A549 treated with CpdA at 1 μM for 4 hours (cell line): ENCODE measurements around the gene PDSS2. TPM values are rescaled to one million over a fixed set of nuclear protein-coding genes. Genes with fewer than 3 reads are reported as not detected.

Source experiments
- total RNA-seq: library from RNA; stranded (reverse); fragments of 200-300 nt; extraction: Qiagen RNA extraction; gene quantifications from 5 replicates; pipeline ENCODE4 v1.2.3, GENCODE V29; 2022; ENCODE audit warnings: low read depth

The PDSS2 gene
- 5.2 to 6.9 TPM (median 6.0 TPM) in 5 replicates for total RNA-seq

GRCh38 chr6:107459283-107460082, at the start of gene PDSS2:
PDSS2 (minus strand) TSS chr6:107459564; CDS start chr6:107459285, 279 bp downstream.

GRCh38 chr6:107489636-107490565, 30.5 kb upstream of the PDSS2 start, which contains the start of gene SOBP:
SOBP (plus strand) TSS chr6:107490117; CDS start chr6:107490617, 500 bp downstream.

GRCh38 chr6:107114926-107115694, 344.3 kb downstream of the PDSS2 start, which contains the start of gene BEND3:
BEND3 (minus strand) TSS chr6:107115515; CDS start chr6:107099285, 16,230 bp downstream.

Other genes with a start within 250 kb of the PDSS2 start
- gene SOBP, start 30.6 kb upstream of the PDSS2 start, total RNA-seq: 0.93 to 1.2 TPM (median 1.1 TPM) in 5 replicates